SK-N-SH (cell line): ENCODE measurements around the gene EMP1. TPM values are rescaled to one million over a fixed set of nuclear protein-coding genes. Genes with fewer than 3 reads are reported as not detected.

Experiments used
- CTCF ChIA-PET: fragments of 300-600, 350-600 bp; formaldehyde crosslinking; extraction: SDS; loops from one replicate; lab custom pipeline; 2021; lab: Yijun Ruan, JAX
- POLR2A ChIA-PET: fragments of 350-600 bp; sonication (Branson Sonifier 250); formaldehyde crosslinking; extraction: SDS; loops from one replicate; lab custom pipeline; 2020; ENCODE audit warnings: antibody characterized with exemption, inconsistent platforms; lab: Yijun Ruan, JAX
- DNase-seq: peaks from one replicate; pipeline ENCODE4 v3.0.0; 2012
- H2AFZ ChIP-seq: fragments of 200-600 bp; sonication (generic); 2 replicates; pipeline ENCODE4 v1.8.1; 2016; ENCODE audit warnings: antibody characterized with exemption, mild to moderate bottlenecking, low read depth
- H3F3A ChIP-seq: fragments of 200-600 bp; sonication (generic); replicated peaks from 2 replicates; pipeline ENCODE3; 2016; ENCODE audit warnings: antibody characterized with exemption, mild to moderate bottlenecking; ENCODE audit not compliant: insufficient read depth
- H3K27ac ChIP-seq, 2 experiments: fragments of 200-500 bp in 1 of 2; fragments of 200-600 bp in 1 of 2; sonication (Bioruptor generic) in 1 of 2; sonication (generic), shearing (Covaris generic) in 1 of 2; 2 replicates each; pipeline versions ENCODE4 v1.5.1 to v1.6.1; 2014 to 2016; ENCODE audit warnings: low read depth in 2 of 2, inconsistent platforms in 1 of 2, low read length in 1 of 2, mild to moderate bottlenecking in 1 of 2, mixed read lengths in 1 of 2
- H3K27me3 ChIP-seq: fragments of 200-600 bp; sonication (generic), shearing (Covaris generic); 2 replicates; pipeline ENCODE4 v1.6.1; 2016; ENCODE audit warnings: mixed run types; ENCODE audit not compliant: insufficient read depth
- H3K36me3 ChIP-seq, 2 experiments: fragments of 200-500 bp in 1 of 2; fragments of 200-600 bp in 1 of 2; sonication (Bioruptor generic) in 1 of 2; sonication (generic) in 1 of 2; replicated peaks in 1 of 2; 2 replicates each; pipeline versions ENCODE3 to v1.5.1; 2014 to 2016; ENCODE audit warnings: low read length in 1 of 2, mild to moderate bottlenecking in 1 of 2; ENCODE audit not compliant: insufficient read depth in 2 of 2, control insufficient read depth in 1 of 2
- H3K4me1 ChIP-seq, 2 experiments: fragments of 200-500 bp in 1 of 2; fragments of 200-600 bp in 1 of 2; sonication (Bioruptor generic) in 1 of 2; sonication (generic), shearing (Covaris generic) in 1 of 2; 2 replicates each; pipeline versions ENCODE4 v1.5.1 to v1.6.1; 2014 to 2016; ENCODE audit warnings: low read depth in 1 of 2, low read length in 1 of 2, mixed run types in 1 of 2; ENCODE audit not compliant: insufficient read depth in 2 of 2, control insufficient read depth in 1 of 2
- H3K4me2 ChIP-seq: fragments of 200-600 bp; sonication (generic), shearing (Covaris generic); 2 replicates; pipeline ENCODE4 v1.6.1; 2017; ENCODE audit warnings: mixed run types
- H3K4me3 ChIP-seq, 2 experiments: fragments of 200-500 bp in 1 of 2; fragments of 200-600 bp in 1 of 2; sonication (Bioruptor generic) in 1 of 2; sonication (generic), shearing (Covaris generic) in 1 of 2; 2 replicates each; pipeline versions ENCODE4 v1.5.1 to v1.8.1; 2014 to 2016; ENCODE audit warnings: low read depth in 2 of 2, inconsistent platforms in 1 of 2, low read length in 1 of 2, mild to moderate bottlenecking in 1 of 2, mixed read lengths in 1 of 2, moderate library complexity in 1 of 2
- H3K79me2 ChIP-seq: fragments of 200-600 bp; sonication (generic); 2 replicates; pipeline ENCODE4 v1.8.1; 2017; ENCODE audit warnings: mild to moderate bottlenecking; ENCODE audit not compliant: insufficient read depth
- H3K9ac ChIP-seq: fragments of 200-600 bp; sonication (generic); 2 replicates; pipeline ENCODE4 v1.6.1; 2017; ENCODE audit warnings: mixed run types
- H3K9me2 ChIP-seq: fragments of 200-600 bp; sonication (generic); 2 replicates; pipeline ENCODE4 v1.6.1; 2017; ENCODE audit warnings: mixed run types
- H3K9me3 ChIP-seq: fragments of 200-600 bp; sonication (generic); 2 replicates; pipeline ENCODE4 v1.6.1; 2017; ENCODE audit warnings: mixed run types, mild to moderate bottlenecking, moderate library complexity
- H4K20me1 ChIP-seq: fragments of 200-600 bp; sonication (generic); 2 replicates; pipeline ENCODE4 v1.6.1; 2017; ENCODE audit warnings: mild to moderate bottlenecking, mixed run types; ENCODE audit not compliant: insufficient read depth
- CHD2 ChIP-seq: fragments of 150-350 bp; IDR thresholded peaks from 2 replicates; pipeline ENCODE4 v1.6.1; 2018; ENCODE audit warnings: low read length; ENCODE audit not compliant: partially characterized antibody
- ELF1 ChIP-seq: IDR thresholded peaks from 2 replicates; pipeline ENCODE4 v1.4.0; 2012
- FOSL2 ChIP-seq: IDR thresholded peaks from 2 replicates; pipeline ENCODE4 v1.4.0; 2012; ENCODE audit warnings: low read depth, mild to moderate bottlenecking, moderate library complexity, borderline replicate concordance
- FOXJ3 ChIP-seq: sonication (generic); formaldehyde crosslinking; IDR thresholded peaks from 2 replicates; pipeline ENCODE4 v1.5.1; 2020; ENCODE audit warnings: mild to moderate bottlenecking, missing genetic modification reagents
- FOXM1 ChIP-seq: IDR thresholded peaks from 2 replicates; pipeline ENCODE4 v1.4.0; 2012; ENCODE audit warnings: low read depth, mild to moderate bottlenecking
- GATA2 ChIP-seq: sonication (generic); formaldehyde crosslinking; IDR thresholded peaks from 2 replicates; pipeline ENCODE4 v1.5.0; 2020; ENCODE audit warnings: mild to moderate bottlenecking, missing genetic modification reagents
- NFIC ChIP-seq: IDR thresholded peaks from 2 replicates; pipeline ENCODE4 v1.4.0; 2012; ENCODE audit warnings: borderline replicate concordance
- POLR2AphosphoS5 ChIP-seq: IDR thresholded peaks from 2 replicates; pipeline ENCODE4 v1.6.1; 2012; ENCODE audit warnings: low read depth, low read length
- RAD21 ChIP-seq: IDR thresholded peaks from 2 replicates; pipeline ENCODE4 v1.6.1; 2012; ENCODE audit warnings: mild to moderate bottlenecking, low read length
- REST ChIP-seq: IDR thresholded peaks from 2 replicates; pipeline ENCODE4 v1.6.1; 2012; ENCODE audit warnings: mild to moderate bottlenecking, low read depth, low read length, moderate library complexity
- RFX5 ChIP-seq: IDR thresholded peaks from 2 replicates; pipeline ENCODE4 v1.6.1; 2012; ENCODE audit warnings: mild to moderate bottlenecking, improper control_type of control experiment, low read length
- SIN3A ChIP-seq: IDR thresholded peaks from 2 replicates; pipeline ENCODE4 v1.6.1; 2012; ENCODE audit warnings: low read depth, mild to moderate bottlenecking, low read length, moderate library complexity, borderline replicate concordance
- TCF12 ChIP-seq: IDR thresholded peaks from 2 replicates; pipeline ENCODE4 v1.4.0; 2012
- USF1 ChIP-seq: IDR thresholded peaks from 2 replicates; pipeline ENCODE4 v1.4.0; 2012; ENCODE audit warnings: low read depth, borderline replicate concordance
- YY1 ChIP-seq: IDR thresholded peaks from 2 replicates; pipeline ENCODE4 v1.4.0; 2012; ENCODE audit warnings: low read depth, mild to moderate bottlenecking
- ZBTB33 ChIP-seq: IDR thresholded peaks from 2 replicates; pipeline ENCODE4 v1.4.0; 2012; ENCODE audit warnings: low read depth, borderline replicate concordance
- WGBS: methylation state at CpG from one replicate; pipeline ENCODE4 v1.1.6; 2017; ENCODE audit warnings: low lambda C conversion rate; 5-methylcytosine and 5-hydroxymethylcytosine counted together
- polyA plus RNA-seq, 3 experiments: library from polyadenylated mRNA; depleted of rRNA; stranded (reverse); fragments of >200 nt; gene quantifications; 2 replicates each; pipeline ENCODE4 v1.2.3, GENCODE V29; 2012

Gene EMP1
- polyA plus RNA-seq, 1 of the 3 experiments (the other 2 are of a cell fraction), result 67.4 TPM

DNA sequence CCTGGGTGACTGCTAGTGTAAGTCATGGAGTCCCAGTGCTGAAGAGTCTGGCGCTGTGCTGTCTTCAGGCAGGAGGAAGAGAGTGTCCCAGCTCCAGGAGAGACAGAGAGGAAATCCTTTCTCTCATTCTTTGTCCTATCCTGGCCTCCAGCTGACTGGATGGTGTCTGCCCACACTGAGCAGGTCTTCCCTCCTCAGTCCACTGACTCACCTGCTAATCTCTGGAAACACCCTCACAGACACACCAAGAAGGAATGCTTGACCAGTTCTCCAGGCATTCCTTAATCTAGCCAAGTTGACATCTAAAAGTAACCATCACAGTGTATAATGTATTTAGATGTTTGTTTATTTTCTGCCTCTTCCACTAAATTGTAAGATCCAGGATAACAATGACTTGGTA, 53.9 kb downstream of the EMP1 start:
- peaks cover 4% of the 10 kb centered on the region for H3F3A ChIP-seq
- H3K36me3 ChIP-seq, result no peaks in the 10 kb centered on the region
- H3K4me3 ChIP-seq, result no peak overlapping the region
- TF ChIP-seq POLR2AphosphoS5 (no peak), FOSL2 (peak; percentile 40; the same call in 1 of the 2 replicates)
- H4K20me1 ChIP-seq, result no peaks in the 10 kb centered on the region
- DNase-seq, result no peak
- no peaks in the 10 kb centered on the region for H3K9me3 ChIP-seq
- POLR2A ChIA-PET, result no interaction called here
- WGBS, result no CpG with 5 or more reads among the region's 1 CpG
- H3K4me2 ChIP-seq, result no peak overlapping the region; the same call in 1 of the 2 replicates
- no peaks in the 10 kb centered on the region; the same call in 1 of the 2 replicates for H3K27me3 ChIP-seq
- no peak overlapping the region for H3K27ac ChIP-seq
- no peaks in the 10 kb centered on the region for H3K79me2 ChIP-seq
- CTCF ChIA-PET, result interaction anchor here (1.6 to 1.8 kb wide), 2 partner anchors 28 to 38 kb away, joined by 4 to 7 read pairs; no protein-coding TSS in a partner anchor
- H3K9me2 ChIP-seq, result no peaks in the 10 kb centered on the region
- H2AFZ ChIP-seq, result no peak overlapping the region
- no peak overlapping the region for H3K9ac ChIP-seq
- peaks cover 0 to 8% of the 10 kb centered on the region in 2 experiments; a peak in 1 of 4 replicates for H3K4me1 ChIP-seq

GRCh38 chr12:13251521-13251920, 55.0 kb downstream of the EMP1 start:
- H3K9ac ChIP-seq, result no peak overlapping the region
- no peaks in the 10 kb centered on the region for H3K9me2 ChIP-seq
- no peak overlapping the region for H3K4me2 ChIP-seq
- CTCF ChIA-PET, result interaction anchor here (0.5 to 1.8 kb wide), 3 partner anchors 27 to 111 kb away, joined by 3 to 7 read pairs (median 3); no protein-coding TSS in a partner anchor
- H3K4me1 ChIP-seq, result peaks cover 0 to 8% of the 10 kb centered on the region in 2 experiments; a peak in 2 of 4 replicates
- no peaks in the 10 kb centered on the region for H4K20me1 ChIP-seq
- no peaks in the 10 kb centered on the region for H3K79me2 ChIP-seq
- TF ChIP-seq FOXJ3 (CRISPR knock-in tag), result no peak
- TF ChIP-seq, all 33 proteins: peak for 0
- H3K9me3 ChIP-seq, result no peaks in the 10 kb centered on the region
- H3K4me3 ChIP-seq, result no peak overlapping the region
- H3K36me3 ChIP-seq, result no peaks in the 10 kb centered on the region
- H3F3A ChIP-seq, result peaks cover 4% of the 10 kb centered on the region
- POLR2A ChIA-PET, result no interaction called here
- no peaks in the 10 kb centered on the region; the same call in 1 of the 2 replicates for H3K27me3 ChIP-seq
- H2AFZ ChIP-seq, result no peak overlapping the region
- WGBS, result 73% methylated on average over 5 of the region's 5 CpGs
- no peak overlapping the region for H3K27ac ChIP-seq
- no peak for DNase-seq

DNA sequence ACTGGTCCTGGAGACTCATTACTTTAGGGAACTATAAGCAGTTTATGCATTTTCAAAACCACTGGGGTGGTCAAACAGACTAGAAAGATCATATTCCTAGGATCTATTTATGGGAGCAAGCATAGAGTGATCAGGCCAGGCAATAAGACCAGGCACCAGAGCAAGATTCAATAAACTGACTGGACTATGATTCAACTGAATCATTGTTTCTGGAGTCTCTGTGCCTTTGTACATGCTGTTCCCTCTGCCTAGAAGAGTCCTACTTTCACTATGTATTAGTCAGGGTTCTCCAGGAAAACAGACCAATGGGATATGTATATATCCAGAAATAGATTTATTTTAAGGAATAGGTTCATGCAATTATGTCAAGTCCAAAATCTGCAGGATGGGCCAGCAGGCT, 55.5 kb downstream of the EMP1 start:
- H3K4me3 ChIP-seq, result no peak overlapping the region
- no peak for DNase-seq
- H3F3A ChIP-seq, result peaks cover 4% of the 10 kb centered on the region
- peaks cover 0 to 8% of the 10 kb centered on the region in 2 experiments; a peak in 2 of 4 replicates for H3K4me1 ChIP-seq
- H3K4me2 ChIP-seq, result no peak overlapping the region
- no peaks in the 10 kb centered on the region for H3K79me2 ChIP-seq
- no peaks in the 10 kb centered on the region; the same call in 1 of the 2 replicates for H3K27me3 ChIP-seq
- H3K9me2 ChIP-seq, result no peaks in the 10 kb centered on the region
- H3K27ac ChIP-seq, result no peak overlapping the region
- H3K9me3 ChIP-seq, result no peaks in the 10 kb centered on the region
- CTCF ChIA-PET, result interaction anchor here (1.8 to 5.1 kb wide), 2 partner anchors 24 to 26 kb away, joined by 7 to 66 read pairs; no protein-coding TSS in a partner anchor
- no peak overlapping the region for H2AFZ ChIP-seq
- H3K36me3 ChIP-seq, result no peaks in the 10 kb centered on the region
- POLR2A ChIA-PET, result no interaction called here
- no peak overlapping the region for H3K9ac ChIP-seq
- H4K20me1 ChIP-seq, result no peaks in the 10 kb centered on the region
- TF ChIP-seq FOXJ3 (CRISPR knock-in tag) (no peak), YY1 (no peak), ELF1 (no peak), SIN3A (no peak), RAD21 (no peak), CHD2 (no peak), RFX5 (no peak), FOXM1 (no peak), TCF12 (no peak), REST (no peak), NFIC (no peak), GATA2 (CRISPR knock-in tag) (no peak), USF1 (no peak), ZBTB33 (no peak)
